ENCODE measurements around the gene CXCL10. TPM values are rescaled to one million over a fixed set of nuclear protein-coding genes. Genes with fewer than 3 reads are reported as not detected.

CXCL10 gene
- total RNA-seq, 1 donor from 2014 or later, result not detected

GRCh38 chr4:76060506-76060905 lies 37.2 kb upstream of the CXCL10 start:
- Histone ChIP-seq H3K36me3 (ENCODE audit: control insufficient read depth, insufficient read depth, low read length) (no peaks in the 10 kb centered on the region), H3K4me3 (ENCODE audit: low read depth, low read length) (no peak overlapping the region), H3K27me3 (ENCODE audit: control insufficient read depth, insufficient read depth, low read length) (no peaks in the 10 kb centered on the region)
- TF ChIP-seq, protein P1, sequence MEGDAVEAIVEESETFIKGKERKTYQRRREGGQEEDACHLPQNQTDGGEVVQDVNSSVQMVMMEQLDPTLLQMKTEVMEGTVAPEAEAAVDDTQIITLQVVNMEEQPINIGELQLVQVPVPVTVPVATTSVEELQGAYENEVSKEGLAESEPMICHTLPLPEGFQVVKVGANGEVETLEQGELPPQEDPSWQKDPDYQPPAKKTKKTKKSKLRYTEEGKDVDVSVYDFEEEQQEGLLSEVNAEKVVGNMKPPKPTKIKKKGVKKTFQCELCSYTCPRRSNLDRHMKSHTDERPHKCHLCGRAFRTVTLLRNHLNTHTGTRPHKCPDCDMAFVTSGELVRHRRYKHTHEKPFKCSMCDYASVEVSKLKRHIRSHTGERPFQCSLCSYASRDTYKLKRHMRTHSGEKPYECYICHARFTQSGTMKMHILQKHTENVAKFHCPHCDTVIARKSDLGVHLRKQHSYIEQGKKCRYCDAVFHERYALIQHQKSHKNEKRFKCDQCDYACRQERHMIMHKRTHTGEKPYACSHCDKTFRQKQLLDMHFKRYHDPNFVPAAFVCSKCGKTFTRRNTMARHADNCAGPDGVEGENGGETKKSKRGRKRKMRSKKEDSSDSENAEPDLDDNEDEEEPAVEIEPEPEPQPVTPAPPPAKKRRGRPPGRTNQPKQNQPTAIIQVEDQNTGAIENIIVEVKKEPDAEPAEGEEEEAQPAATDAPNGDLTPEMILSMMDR (IDR thresholded peaks at IDR 0.05; ENCODE audit: insufficient read depth, low read length, severe bottlenecking), result no peak
- DNase-seq (ENCODE audit: low read depth) (no peak), FAIRE-seq (no peak)

DNA sequence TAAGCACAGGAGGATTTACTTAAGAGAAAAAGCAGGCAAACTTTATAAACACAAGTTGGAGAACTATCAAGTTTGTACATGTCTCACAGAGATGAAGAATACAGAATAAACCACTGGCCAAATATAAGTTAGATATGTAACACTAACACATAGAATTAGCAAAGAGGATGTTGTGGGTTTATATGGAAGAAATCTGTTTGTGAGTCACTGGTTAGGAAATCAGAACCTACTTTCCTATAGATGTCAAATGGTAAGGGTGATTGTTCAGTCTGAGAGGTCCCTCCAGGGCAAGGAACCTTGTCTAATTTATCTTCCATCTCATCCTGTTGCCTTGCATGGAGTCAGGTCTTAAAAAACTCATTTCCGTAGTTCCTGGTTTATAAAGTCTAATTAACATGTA lies 36.5 kb upstream of the CXCL10 start:
- TF ChIP-seq, protein P1 (IDR thresholded peaks at IDR 0.05; ENCODE audit: insufficient read depth, low read length, severe bottlenecking), result no peak
- no peaks in the 10 kb centered on the region for H3K27me3 ChIP-seq (ENCODE audit: control insufficient read depth, insufficient read depth, low read length)
- FAIRE-seq, result no peak
- H3K4me3 ChIP-seq (ENCODE audit: low read depth, low read length), result no peak overlapping the region
- no peaks in the 10 kb centered on the region for H3K36me3 ChIP-seq (ENCODE audit: control insufficient read depth, insufficient read depth, low read length)
- peak; percentile 97 for DNase-seq (ENCODE audit: low read depth)

DNA sequence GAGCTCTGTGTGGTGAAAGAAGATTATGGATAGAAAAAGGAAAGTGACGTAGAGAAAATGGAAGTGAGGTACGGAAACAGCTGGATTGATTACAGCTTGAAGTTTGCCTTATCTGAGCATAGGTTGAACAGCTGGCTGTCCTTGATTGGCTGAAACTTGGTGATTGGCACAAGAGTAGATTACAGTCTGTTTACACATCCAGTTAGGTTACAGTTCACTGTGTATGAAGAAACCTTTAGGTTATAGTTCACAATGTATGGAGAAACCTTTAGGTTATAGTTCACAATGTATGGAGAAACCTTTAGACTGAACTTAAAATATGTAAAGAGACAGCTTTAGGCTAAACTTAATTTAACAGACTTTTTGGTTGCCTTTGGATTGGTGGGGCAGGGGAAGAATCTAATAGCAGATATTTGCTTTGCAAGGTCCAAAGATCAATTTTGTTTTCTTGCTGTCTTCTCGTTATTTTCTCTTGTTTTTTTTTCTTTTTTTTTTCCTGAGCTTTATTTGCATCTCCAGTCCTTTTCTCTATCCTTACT lies 35.7 kb upstream of the CXCL10 start:
- no peak for FAIRE-seq
- Histone ChIP-seq H3K36me3 (ENCODE audit: control insufficient read depth, insufficient read depth, low read length) (no peaks in the 10 kb centered on the region), H3K4me3 (ENCODE audit: low read depth, low read length) (no peak overlapping the region), H3K27me3 (ENCODE audit: control insufficient read depth, insufficient read depth, low read length) (no peaks in the 10 kb centered on the region)
- peak; percentile 57 for DNase-seq (ENCODE audit: low read depth)
- TF ChIP-seq, protein P1 (IDR thresholded peaks at IDR 0.05; ENCODE audit: insufficient read depth, low read length, severe bottlenecking), result no peak

DNA sequence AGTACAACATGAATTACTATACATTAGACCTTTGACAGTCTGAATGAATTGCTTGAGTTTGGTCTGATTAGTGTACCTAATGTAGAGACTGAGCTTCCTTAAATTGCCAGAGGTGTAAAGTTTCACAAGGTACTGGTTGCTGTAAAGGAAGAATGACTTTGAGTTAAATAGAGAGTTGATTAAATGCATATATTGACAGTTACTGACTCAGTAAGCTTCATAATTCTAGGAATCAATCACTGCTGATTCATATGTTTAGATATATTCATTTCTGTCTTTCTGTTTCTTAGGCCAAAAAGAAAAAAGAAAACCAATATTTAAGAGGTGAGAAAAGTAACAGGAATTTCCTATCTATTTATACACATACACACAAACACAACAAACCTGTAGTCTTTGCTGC lies 35.0 kb upstream of the CXCL10 start:
- TF ChIP-seq, protein P1 (IDR thresholded peaks at IDR 0.05; ENCODE audit: insufficient read depth, low read length, severe bottlenecking), result no peak
- Histone ChIP-seq H3K36me3 (ENCODE audit: control insufficient read depth, insufficient read depth, low read length) (no peaks in the 10 kb centered on the region), H3K4me3 (ENCODE audit: low read depth, low read length) (no peak overlapping the region), H3K27me3 (ENCODE audit: control insufficient read depth, insufficient read depth, low read length) (no peaks in the 10 kb centered on the region)
- peak; percentile 61 for DNase-seq (ENCODE audit: low read depth)
- no peak for FAIRE-seq

DNA sequence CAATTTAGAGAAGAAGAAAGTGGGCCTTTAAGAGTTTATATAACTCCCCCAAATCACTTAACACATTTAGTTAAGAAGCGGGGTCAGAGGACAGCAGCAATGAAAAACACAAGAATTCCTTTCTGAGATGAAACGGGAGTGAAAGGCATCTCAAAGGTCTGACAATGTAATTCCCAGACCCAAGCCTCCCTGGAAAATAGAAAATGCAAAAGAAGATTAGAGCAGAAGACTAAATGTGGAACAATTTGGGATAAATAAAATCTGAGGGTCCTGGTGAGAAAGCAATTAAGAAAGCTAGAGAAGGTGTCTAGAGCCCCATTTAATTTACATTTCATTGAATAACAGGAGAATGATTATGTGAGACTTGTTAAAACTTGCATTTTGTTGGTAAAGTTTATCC lies 32.1 kb upstream of the CXCL10 start:
- no peak for FAIRE-seq
- TF ChIP-seq, protein P1 (IDR thresholded peaks at IDR 0.05; ENCODE audit: insufficient read depth, low read length, severe bottlenecking), result no peak
- no peak overlapping the region for H3K4me3 ChIP-seq (ENCODE audit: low read depth, low read length)
- H3K36me3 ChIP-seq (ENCODE audit: control insufficient read depth, insufficient read depth, low read length), result no peaks in the 10 kb centered on the region
- H3K27me3 ChIP-seq (ENCODE audit: control insufficient read depth, insufficient read depth, low read length), result no peaks in the 10 kb centered on the region
- no peak for DNase-seq (ENCODE audit: low read depth)

DNA sequence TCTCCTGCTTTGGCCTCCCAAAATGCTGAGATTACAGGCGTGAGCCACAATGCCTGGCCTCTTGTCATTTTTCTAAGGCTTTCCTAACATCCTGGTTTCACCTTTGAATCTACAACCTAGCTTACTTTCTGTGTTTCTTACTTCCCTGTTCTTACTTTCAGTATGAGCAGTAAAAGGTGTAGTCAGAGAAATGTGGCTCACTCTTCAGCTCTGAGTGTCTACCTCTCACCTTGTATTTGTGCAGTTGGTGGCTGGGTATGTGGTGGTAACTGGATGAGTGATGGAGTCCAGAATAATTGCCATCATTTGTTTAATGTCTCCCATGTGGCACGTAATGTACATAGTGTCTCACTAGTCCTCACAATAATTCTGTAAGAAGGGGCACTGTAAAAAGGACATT lies 31.7 kb upstream of the CXCL10 start:
- no peak for FAIRE-seq
- DNase-seq (ENCODE audit: low read depth), result no peak
- TF ChIP-seq, protein P1 (IDR thresholded peaks at IDR 0.05; ENCODE audit: insufficient read depth, low read length, severe bottlenecking), result no peak
- Histone ChIP-seq H3K36me3 (ENCODE audit: control insufficient read depth, insufficient read depth, low read length) (no peaks in the 10 kb centered on the region), H3K27me3 (ENCODE audit: control insufficient read depth, insufficient read depth, low read length) (no peaks in the 10 kb centered on the region), H3K4me3 (ENCODE audit: low read depth, low read length) (no peak overlapping the region)
